GM12875 (cell line): ENCODE results near the gene S100Z.
A peak's percentile ranks its signal among the peaks of the same experiment; 100 is the strongest.

Experiments used
- H3K4me3 ChIP-seq: one replicate; pipeline ENCODE4 v1.5.1; 2011; ENCODE audit warnings: low read depth, low read length, control low read depth
- TF ChIP-seq, protein P1 (sequence below): IDR thresholded peaks from 2 replicates; pipeline ENCODE4 v1.5.1; 2011; ENCODE audit warnings: low read depth, mild to moderate bottlenecking, control low read depth, inconsistent platforms, low read length, moderate library complexity, borderline replicate concordance; ENCODE audit not compliant: insufficient read depth

The S100Z gene

DNA sequence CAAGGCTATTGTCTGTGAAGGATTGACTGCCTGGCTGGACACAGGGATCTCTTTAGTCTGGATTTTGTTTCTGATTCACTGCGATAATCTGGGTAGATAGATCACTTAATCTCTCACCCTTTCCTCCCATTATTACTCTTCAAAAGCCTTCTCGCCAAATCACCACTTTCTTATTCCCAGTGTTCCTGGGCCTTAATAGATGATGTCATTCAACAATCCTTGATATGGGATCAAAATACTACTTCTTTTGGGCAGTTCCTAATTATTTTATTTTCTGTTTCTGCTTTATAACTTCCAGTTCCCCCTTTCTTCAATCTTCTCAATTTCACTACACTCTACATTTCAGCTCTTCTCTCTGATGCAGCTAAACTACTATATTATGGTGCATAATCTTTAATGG lies 96.3 kb downstream of the S100Z start:
- TF ChIP-seq, protein P1, sequence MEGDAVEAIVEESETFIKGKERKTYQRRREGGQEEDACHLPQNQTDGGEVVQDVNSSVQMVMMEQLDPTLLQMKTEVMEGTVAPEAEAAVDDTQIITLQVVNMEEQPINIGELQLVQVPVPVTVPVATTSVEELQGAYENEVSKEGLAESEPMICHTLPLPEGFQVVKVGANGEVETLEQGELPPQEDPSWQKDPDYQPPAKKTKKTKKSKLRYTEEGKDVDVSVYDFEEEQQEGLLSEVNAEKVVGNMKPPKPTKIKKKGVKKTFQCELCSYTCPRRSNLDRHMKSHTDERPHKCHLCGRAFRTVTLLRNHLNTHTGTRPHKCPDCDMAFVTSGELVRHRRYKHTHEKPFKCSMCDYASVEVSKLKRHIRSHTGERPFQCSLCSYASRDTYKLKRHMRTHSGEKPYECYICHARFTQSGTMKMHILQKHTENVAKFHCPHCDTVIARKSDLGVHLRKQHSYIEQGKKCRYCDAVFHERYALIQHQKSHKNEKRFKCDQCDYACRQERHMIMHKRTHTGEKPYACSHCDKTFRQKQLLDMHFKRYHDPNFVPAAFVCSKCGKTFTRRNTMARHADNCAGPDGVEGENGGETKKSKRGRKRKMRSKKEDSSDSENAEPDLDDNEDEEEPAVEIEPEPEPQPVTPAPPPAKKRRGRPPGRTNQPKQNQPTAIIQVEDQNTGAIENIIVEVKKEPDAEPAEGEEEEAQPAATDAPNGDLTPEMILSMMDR: no peak
- no peak overlapping the region for H3K4me3 ChIP-seq

DNA sequence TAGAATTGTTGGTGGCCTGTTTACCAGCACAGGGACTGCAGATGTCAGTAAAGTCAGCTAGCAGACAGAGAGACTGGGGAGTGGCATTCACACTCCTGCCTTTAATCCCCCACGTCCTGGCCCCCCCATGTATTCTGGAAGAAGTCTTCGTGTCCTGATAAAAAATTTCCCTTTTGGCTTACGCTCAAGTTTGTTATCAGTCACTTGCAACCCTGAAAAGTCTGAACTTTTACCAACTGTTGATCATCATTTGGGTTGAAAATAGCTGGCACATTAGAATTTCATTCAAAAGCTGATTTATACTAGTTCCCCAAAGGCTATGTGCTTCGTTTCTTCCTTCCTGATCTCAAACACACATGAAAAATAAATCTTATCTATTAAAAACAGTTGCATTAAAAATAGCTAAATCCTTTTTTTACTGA lies 97.3 kb downstream of the S100Z start:
- no peak overlapping the region for H3K4me3 ChIP-seq
- TF ChIP-seq, protein P1: no peak

DNA sequence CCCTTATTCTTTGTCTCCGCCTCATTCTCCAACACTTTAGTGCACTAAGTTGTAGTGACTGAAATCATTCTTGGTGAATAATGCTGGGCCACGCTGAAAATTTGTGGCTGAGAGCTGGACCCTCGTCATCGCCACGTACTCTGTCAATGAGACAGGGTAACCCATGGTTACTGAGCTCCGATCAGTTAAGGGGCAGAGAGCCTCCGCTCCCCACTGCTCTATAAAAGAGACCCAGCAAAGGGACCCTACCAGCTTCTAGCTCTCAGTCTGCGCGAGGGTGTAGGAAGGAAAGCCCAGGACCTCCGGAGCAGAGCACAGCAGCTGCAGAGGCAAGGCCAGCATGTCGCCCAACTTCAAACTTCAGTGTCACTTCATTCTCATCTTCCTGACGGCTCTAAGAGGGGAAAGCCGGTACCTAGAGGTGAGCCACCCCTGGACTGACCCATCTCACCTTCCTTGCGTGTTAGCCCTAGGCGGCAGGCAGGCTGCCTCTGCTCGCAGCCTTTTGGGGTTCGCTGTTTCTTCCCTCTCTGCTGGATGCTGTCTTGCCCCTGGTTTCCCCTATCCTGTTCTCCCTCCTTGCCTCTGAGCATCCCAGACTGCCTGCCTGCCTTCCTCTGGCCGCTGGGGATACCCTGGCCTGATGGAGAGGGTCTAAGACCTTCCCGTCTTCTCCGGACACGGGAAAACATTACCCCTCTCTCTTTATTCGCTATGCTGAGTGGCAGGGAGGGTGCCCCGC lies 103.2 kb downstream of the S100Z start, which contains the start of gene CRHBP:
TSS of gene CRHBP (plus strand) at position 251 of the 742 bp plus-strand sequence. CDS start at position 341, 90 bp downstream.
- peak within 1 kb of the TSS; percentile 21 for H3K4me3 ChIP-seq
- TF ChIP-seq, protein P1: no peak

DNA sequence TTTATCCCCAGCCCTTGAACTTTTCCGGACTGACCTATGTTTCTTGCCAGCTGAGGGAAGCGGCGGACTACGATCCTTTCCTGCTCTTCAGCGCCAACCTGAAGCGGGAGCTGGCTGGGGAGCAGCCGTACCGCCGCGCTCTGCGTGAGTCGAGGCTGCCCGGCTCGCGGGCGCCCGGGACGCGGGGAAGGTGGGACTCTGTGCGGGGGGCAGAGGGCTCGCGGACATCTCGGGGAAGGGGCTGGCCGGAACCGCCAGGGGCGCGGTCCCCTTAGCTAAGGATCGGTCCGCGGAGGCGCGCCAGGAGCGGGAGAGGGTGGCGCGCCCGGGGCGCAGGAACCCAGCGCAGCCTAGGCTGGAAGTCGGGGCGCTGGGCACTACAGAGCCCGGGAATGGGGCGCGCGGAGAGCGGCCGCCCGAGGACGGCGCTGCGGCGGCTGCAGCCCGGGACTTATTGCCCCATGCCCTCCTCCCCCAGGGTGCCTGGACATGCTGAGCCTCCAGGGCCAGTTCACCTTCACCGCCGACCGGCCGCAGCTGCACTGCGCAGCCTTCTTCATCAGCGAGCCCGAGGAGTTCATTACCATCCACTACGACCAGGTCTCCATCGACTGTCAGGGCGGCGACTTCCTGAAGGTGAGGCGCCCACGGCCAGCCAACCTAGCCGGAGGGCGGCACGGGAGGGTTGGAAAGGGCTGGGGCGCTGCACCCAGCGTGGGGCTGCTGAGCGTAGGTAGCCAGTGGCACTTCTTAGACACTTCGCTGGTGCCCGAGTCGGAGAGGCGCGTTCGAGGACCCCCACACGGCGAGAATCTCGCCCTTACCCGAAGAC lies 104.0 kb downstream of the S100Z start:
- TF ChIP-seq, protein P1: no peak
- peak overlapping the region; percentile 21 for H3K4me3 ChIP-seq

DNA sequence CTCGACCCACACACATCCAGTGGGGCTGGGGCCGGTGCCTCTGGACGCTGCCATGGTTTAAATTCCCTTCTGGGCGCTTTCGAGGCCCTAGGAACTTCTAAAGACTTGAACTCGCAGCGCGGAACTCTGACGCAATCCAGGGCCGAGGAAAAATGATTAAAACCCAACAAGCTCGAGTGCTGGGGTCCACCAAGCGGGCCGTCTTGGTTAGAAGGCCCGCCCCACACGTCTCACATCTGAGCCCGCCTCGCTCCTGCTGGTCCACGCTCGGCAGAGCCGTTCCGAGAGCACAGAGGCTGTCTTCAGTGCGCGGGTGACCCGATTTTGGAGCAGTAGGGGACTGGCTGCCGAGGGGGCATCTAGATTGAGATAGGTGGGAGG lies 104.6 kb downstream of the S100Z start:
- TF ChIP-seq, protein P1: no peak
- no peak overlapping the region for H3K4me3 ChIP-seq

DNA sequence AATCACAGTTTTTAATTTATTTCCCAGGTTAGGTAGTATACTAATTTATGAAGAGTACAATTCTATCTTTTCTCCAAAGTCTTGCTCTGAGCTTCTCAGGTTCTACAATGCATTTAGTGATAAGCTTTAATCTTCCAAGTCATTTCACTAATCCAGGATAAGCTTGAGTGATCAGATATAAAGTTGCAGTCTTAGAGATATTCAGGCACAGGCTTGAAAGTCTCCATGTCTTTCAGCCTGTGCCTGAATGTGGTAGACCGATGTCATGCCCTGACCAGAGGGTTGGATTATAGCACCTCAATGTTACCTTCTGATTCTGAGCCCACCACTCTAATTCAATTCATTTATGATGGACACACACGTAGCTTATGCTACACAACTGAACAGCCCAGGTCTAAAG lies 106.2 kb downstream of the S100Z start:
- TF ChIP-seq, protein P1: no peak
- no peak overlapping the region for H3K4me3 ChIP-seq
